Activated CD4-positive, alpha-beta T cell treated with anti-CD3 and anti-CD28 coated beads, Interleukin-2, amount 50 U/mL, for 48 hours (primary cell): ENCODE data around the gene RIMBP2.

Experiments
- DNase-seq, 2 experiments: peaks; one replicate each; pipeline ENCODE4 v3.0.0-alpha.2; 2020

Gene RIMBP2

GRCh38 chr12:130565189-130565588 is 150.9 kb downstream of the RIMBP2 start:
- DNase-seq: no peak

GRCh38 chr12:130563323-130563722 is 152.8 kb downstream of the RIMBP2 start:
- no peak for DNase-seq

GRCh38 chr12:130562716-130563115 is 153.4 kb downstream of the RIMBP2 start:
- DNase-seq: no peak

- no peak for DNase-seq
Observed at GRCh38 chr12:130560321-130560720, 155.8 kb downstream of the RIMBP2 start.

- DNase-seq: no peak
Observed at GRCh38 chr12:130559806-130560205, 156.3 kb downstream of the RIMBP2 start.

GRCh38 chr12:130557886-130558765 is 158.0 kb downstream of the RIMBP2 start:
- no peak for DNase-seq

- DNase-seq: no peak
Observed at GRCh38 chr12:130557201-130557600, 158.9 kb downstream of the RIMBP2 start.

GRCh38 chr12:130556486-130557055 is 159.5 kb downstream of the RIMBP2 start:
- no peak for DNase-seq

GRCh38 chr12:130555628-130556485 is 160.2 kb downstream of the RIMBP2 start:
- no peak for DNase-seq

- DNase-seq: no peak
Observed at GRCh38 chr12:130555221-130555620, 160.9 kb downstream of the RIMBP2 start.

- DNase-seq: no peak
Observed at GRCh38 chr12:130552483-130552996, 163.6 kb downstream of the RIMBP2 start.

GRCh38 chr12:130549361-130549760 is 166.7 kb downstream of the RIMBP2 start:
- DNase-seq: no peak

- DNase-seq: no peak
Observed at GRCh38 chr12:130547480-130548155, 168.5 kb downstream of the RIMBP2 start.

GRCh38 chr12:130546494-130546893 is 169.6 kb downstream of the RIMBP2 start:
- no peak for DNase-seq

- no peak for DNase-seq
Observed at GRCh38 chr12:130545475-130545874, 170.6 kb downstream of the RIMBP2 start.

GRCh38 chr12:130540376-130540775 is 175.7 kb downstream of the RIMBP2 start:
- DNase-seq: no peak

- DNase-seq: no peak
Observed at GRCh38 chr12:130538343-130539095, 177.6 kb downstream of the RIMBP2 start.

GRCh38 chr12:130537655-130538054 is 178.4 kb downstream of the RIMBP2 start:
- no peak for DNase-seq

- DNase-seq: no peak
Observed at GRCh38 chr12:130537051-130537450, 179.0 kb downstream of the RIMBP2 start.

GRCh38 chr12:130530429-130530828 is 185.7 kb downstream of the RIMBP2 start:
- no peak for DNase-seq

GRCh38 chr12:130529781-130530180 is 186.3 kb downstream of the RIMBP2 start:
- no peak for DNase-seq

GRCh38 chr12:130527239-130527638 is 188.9 kb downstream of the RIMBP2 start:
- DNase-seq: no peak
